Upper lobe of right lung (tissue), 1 donor: ENCODE results near the gene CCDC91. TPM values are rescaled to one million over a fixed set of nuclear protein-coding genes. Genes with fewer than 3 reads are reported as not detected.

ENCODE experiments used
- ATAC-seq: fragments of 200-7000 bp; cut with Tn5 transposase; one replicate; pipeline ENCODE4 v1.9.1; 2020; ENCODE audit warnings: mild to moderate bottlenecking, moderate library complexity
- DNase-seq: peaks from one replicate; pipeline ENCODE4 v3.0.0-alpha.2; 2020
- H3K27ac ChIP-seq: fragments of 200-600 bp; one replicate; pipeline ENCODE4 v1.8.0; 2022
- H3K27me3 ChIP-seq: fragments of 200-600 bp; one replicate; pipeline ENCODE4 v1.8.0; 2022; ENCODE audit warnings: mild to moderate bottlenecking
- H3K36me3 ChIP-seq: fragments of 200-600 bp; one replicate; pipeline ENCODE4 v1.8.0; 2022
- H3K4me1 ChIP-seq: fragments of 200-600 bp; one replicate; pipeline ENCODE4 v1.8.0; 2022
- H3K4me3 ChIP-seq: fragments of 200-600 bp; one replicate; pipeline ENCODE4 v1.8.0; 2022; ENCODE audit warnings: mild to moderate bottlenecking
- H3K9me3 ChIP-seq: fragments of 200-600 bp; one replicate; pipeline ENCODE4 v1.8.0; 2022
- intact Hi-C: fragments of 100-400 bp; cut with DNase I; formaldehyde crosslinking; loops from one replicate; pipeline ENCODE4 v1.11.0; 2022
- total RNA-seq: library from RNA; stranded (reverse); fragmentation: NEBNext Ultra II Directional; extraction: Animal tissue kit (Norgen Biotek cat#: 25700); gene quantifications from one replicate; pipeline ENCODE4 v1.2.1, GENCODE V29; 2021
- TF ChIP-seq, protein P1 (sequence below): fragments of 200-600 bp; IDR thresholded peaks from one replicate; pipeline ENCODE4 v1.8.0; 2022; ENCODE audit warnings: antibody characterized with exemption
- donor health status: DM: no; HTN: yes; CAD: no; lungs with severe emphysema.

The CCDC91 gene
- total RNA-seq, 1 donor from 2014 or later = 33.4 TPM

DNA sequence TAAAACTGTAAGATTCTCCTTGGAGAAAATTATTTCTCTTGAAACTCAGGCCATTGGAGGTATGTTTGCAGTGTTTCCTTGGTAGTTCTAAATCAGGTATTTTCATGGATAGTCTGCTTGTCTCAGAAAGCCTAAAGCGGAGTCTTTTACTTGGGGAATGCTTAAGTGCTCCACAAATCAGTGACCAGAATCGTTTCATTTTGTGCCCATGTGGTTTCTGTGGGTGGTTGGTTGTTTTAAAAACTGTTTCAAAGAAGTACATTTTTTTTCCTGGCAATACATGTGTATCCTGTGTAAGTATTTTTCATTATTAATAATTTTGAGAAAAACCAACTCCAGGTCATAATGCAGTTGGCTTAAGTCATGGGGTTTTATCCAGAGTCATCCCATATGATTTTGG, 33.6 kb downstream of the CCDC91 start:
- ATAC-seq (no peak), DNase-seq (no peak)
- no peaks in the 10 kb centered on the region for H3K27me3 ChIP-seq
- TF ChIP-seq, protein P1, sequence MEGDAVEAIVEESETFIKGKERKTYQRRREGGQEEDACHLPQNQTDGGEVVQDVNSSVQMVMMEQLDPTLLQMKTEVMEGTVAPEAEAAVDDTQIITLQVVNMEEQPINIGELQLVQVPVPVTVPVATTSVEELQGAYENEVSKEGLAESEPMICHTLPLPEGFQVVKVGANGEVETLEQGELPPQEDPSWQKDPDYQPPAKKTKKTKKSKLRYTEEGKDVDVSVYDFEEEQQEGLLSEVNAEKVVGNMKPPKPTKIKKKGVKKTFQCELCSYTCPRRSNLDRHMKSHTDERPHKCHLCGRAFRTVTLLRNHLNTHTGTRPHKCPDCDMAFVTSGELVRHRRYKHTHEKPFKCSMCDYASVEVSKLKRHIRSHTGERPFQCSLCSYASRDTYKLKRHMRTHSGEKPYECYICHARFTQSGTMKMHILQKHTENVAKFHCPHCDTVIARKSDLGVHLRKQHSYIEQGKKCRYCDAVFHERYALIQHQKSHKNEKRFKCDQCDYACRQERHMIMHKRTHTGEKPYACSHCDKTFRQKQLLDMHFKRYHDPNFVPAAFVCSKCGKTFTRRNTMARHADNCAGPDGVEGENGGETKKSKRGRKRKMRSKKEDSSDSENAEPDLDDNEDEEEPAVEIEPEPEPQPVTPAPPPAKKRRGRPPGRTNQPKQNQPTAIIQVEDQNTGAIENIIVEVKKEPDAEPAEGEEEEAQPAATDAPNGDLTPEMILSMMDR = no peak
- H3K4me3 ChIP-seq = no peak overlapping the region
- H3K36me3 ChIP-seq = no peaks in the 10 kb centered on the region
- H3K9me3 ChIP-seq = no peaks in the 10 kb centered on the region
- intact Hi-C loops = no loop called here
- no peaks in the 10 kb centered on the region for H3K4me1 ChIP-seq
- no peak overlapping the region for H3K27ac ChIP-seq

DNA sequence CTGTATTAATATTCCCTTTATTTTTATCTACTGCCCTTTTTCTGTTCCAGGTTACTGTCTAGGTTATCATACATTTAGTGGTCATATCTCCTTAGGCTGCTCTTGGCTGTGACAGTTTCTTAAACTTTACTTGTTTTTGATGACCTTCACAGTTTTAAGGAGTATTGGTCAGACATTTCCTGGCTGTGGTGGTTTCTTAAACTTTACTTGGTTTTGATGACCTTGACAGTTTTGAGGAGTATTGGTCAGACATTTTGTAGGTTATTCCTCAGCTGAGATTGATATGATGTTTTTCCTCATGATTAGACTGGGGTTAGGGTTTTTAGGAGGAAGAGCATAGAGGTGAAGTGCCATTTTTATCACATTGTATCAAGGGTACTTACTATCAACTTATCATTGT, 36.4 kb downstream of the CCDC91 start:
- DNase-seq = no peak
- Histone ChIP-seq H3K4me3 (no peak overlapping the region), H3K27me3 (no peaks in the 10 kb centered on the region), H3K4me1 (peaks cover 15% of the 10 kb centered on the region), H3K27ac (no peak overlapping the region), H3K9me3 (no peaks in the 10 kb centered on the region), H3K36me3 (no peaks in the 10 kb centered on the region)
- TF ChIP-seq, protein P1 = no peak
- intact Hi-C loops = no loop called here
- no peak for ATAC-seq

GRCh38 chr12:28227251-28227650, 37.0 kb downstream of the CCDC91 start:
- ATAC-seq (no peak), DNase-seq (no peak)
- TF ChIP-seq, protein P1 = no peak
- H3K9me3 ChIP-seq = no peaks in the 10 kb centered on the region
- no peak overlapping the region for H3K27ac ChIP-seq
- H3K4me3 ChIP-seq = no peak overlapping the region
- peaks cover 18% of the 10 kb centered on the region for H3K4me1 ChIP-seq
- H3K36me3 ChIP-seq = no peaks in the 10 kb centered on the region
- H3K27me3 ChIP-seq = no peaks in the 10 kb centered on the region
- intact Hi-C loops = no loop called here

DNA sequence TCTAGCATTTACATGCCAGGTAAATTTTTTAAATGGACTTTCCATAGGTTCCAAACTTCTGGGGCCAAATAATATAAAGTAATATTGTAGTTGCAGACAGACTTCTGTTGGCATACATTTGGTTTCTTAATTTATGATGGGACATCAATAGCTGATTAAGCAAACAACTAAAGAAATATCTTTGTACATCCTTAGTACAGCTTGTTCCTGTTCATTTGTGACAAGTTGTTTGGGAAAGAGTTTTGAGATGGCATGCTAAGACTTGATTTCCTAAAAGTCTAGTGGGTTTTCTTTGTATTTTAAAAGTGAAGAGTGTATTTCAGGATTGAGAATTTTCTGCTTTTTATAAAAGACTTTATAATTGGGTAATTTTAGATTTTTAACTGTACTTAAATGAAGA, 41.0 kb downstream of the CCDC91 start:
- no peak overlapping the region for H3K27ac ChIP-seq
- peaks cover 18% of the 10 kb centered on the region for H3K4me1 ChIP-seq
- H3K4me3 ChIP-seq = no peak overlapping the region
- DNase-seq = no peak
- no peaks in the 10 kb centered on the region for H3K27me3 ChIP-seq
- H3K9me3 ChIP-seq = no peaks in the 10 kb centered on the region
- TF ChIP-seq, protein P1 = no peak
- intact Hi-C loops = no loop called here
- no peak for ATAC-seq
- no peaks in the 10 kb centered on the region for H3K36me3 ChIP-seq

DNA sequence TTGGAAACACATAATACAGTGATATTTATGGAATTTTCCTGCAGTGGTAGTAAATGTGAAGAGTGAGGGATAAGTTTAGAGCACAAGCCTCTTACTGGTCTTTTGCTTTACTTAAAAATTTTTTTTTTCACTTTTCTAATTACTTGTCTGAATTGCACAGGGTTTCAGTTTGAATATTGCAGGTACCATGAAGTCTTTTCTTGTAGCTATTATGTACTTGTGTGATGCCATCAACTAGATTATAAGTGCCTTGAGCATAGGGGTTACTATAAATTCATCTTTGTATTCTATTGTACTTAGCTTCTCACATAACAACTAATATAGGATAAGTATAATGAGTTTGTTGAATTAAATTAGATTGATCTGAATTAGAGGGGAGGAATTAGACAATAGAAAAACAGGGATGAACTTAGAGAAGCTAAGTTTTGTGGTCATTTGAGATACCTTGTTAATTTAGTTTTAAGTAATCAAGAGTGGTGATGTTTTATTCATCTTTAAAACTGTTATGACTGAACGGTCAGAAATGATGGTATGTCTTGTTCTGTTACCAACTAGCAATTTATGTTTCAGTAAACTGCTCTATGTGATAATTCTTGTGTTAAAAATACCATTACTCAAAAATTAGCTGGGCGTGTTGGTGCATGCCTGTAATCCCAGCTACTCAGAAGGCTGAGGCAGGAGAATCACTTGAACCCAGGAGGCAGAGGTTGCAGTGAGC, 42.1 kb downstream of the CCDC91 start:
- ATAC-seq (no peak), DNase-seq (no peak)
- no peak overlapping the region for H3K4me3 ChIP-seq
- H3K27me3 ChIP-seq = no peaks in the 10 kb centered on the region
- no peaks in the 10 kb centered on the region for H3K36me3 ChIP-seq
- peaks cover 18% of the 10 kb centered on the region for H3K4me1 ChIP-seq
- H3K9me3 ChIP-seq = no peaks in the 10 kb centered on the region
- intact Hi-C loops = no loop called here
- H3K27ac ChIP-seq = no peak overlapping the region
- TF ChIP-seq, protein P1 = no peak

DNA sequence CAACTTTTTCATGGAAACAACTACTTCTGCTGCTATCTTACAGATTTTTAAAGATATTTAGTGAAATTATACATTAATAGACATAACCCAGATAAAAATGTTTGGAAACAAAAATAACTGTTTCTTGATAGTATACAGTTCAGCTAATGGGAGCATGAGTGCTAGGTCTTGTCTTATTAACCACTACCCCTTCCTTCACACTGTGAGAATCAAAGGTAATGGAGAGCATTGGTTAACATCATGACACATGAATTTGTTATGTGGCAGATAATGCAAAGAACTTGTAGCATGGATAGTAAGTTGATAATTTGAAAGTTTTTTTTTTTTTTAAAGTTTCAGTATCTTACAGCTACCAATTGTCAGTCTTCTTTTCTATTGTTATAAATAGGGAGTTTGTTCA, 44.2 kb downstream of the CCDC91 start:
- Histone ChIP-seq H3K4me3 (no peak overlapping the region), H3K9me3 (no peaks in the 10 kb centered on the region), H3K27ac (no peak overlapping the region), H3K27me3 (no peaks in the 10 kb centered on the region), H3K4me1 (peaks cover 15% of the 10 kb centered on the region), H3K36me3 (no peaks in the 10 kb centered on the region)
- DNase-seq = no peak
- no peak for ATAC-seq
- intact Hi-C loops = no loop called here
- TF ChIP-seq, protein P1 = no peak
